ENCODE measurements around the gene BMPER. TPM values are rescaled to one million over a fixed set of nuclear protein-coding genes. Genes with fewer than 3 reads are reported as not detected.

The BMPER gene
- total and polyA plus RNA-seq, 10 of the 15 experiments (the other 5 are each of a cell fraction or from before 2014, with no cell fraction given): 0.02 to 0.08 TPM; not detected in 8

DNA sequence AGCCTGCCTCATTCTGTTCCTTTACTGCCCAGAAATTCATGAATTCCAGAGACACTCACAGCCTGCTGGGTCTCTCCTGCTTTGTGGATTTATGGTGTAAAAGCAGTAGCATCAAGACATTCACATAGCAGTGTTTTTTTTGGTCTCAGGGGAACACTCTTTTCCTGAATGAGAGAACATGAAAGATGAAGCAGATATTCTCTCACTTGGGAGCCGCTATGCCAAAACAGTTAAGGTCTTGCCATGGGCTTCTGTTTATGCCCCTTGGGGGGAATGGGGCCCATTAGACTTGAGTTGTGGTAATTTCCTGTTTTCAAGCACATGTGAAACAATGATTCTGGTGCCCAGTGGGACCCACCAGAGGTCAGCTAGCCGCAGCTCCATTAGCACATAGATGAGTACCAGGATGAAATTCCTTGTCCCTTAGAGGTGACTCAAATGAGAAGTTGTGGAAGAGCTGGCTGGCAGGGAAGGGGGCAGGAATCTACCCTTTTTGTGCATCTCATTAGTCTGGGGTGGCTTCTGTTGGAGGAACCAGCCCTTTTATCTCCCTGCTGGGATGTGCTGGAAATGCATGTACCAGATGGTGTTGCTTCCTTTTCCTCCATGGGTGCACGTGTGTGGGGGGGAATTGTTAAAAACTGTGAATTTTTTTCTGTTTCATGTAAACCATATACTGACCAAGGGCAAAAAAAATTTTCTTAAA is 13.3 kb downstream of the BMPER start (continued):
- TF ChIP-seq, protein P1, sequence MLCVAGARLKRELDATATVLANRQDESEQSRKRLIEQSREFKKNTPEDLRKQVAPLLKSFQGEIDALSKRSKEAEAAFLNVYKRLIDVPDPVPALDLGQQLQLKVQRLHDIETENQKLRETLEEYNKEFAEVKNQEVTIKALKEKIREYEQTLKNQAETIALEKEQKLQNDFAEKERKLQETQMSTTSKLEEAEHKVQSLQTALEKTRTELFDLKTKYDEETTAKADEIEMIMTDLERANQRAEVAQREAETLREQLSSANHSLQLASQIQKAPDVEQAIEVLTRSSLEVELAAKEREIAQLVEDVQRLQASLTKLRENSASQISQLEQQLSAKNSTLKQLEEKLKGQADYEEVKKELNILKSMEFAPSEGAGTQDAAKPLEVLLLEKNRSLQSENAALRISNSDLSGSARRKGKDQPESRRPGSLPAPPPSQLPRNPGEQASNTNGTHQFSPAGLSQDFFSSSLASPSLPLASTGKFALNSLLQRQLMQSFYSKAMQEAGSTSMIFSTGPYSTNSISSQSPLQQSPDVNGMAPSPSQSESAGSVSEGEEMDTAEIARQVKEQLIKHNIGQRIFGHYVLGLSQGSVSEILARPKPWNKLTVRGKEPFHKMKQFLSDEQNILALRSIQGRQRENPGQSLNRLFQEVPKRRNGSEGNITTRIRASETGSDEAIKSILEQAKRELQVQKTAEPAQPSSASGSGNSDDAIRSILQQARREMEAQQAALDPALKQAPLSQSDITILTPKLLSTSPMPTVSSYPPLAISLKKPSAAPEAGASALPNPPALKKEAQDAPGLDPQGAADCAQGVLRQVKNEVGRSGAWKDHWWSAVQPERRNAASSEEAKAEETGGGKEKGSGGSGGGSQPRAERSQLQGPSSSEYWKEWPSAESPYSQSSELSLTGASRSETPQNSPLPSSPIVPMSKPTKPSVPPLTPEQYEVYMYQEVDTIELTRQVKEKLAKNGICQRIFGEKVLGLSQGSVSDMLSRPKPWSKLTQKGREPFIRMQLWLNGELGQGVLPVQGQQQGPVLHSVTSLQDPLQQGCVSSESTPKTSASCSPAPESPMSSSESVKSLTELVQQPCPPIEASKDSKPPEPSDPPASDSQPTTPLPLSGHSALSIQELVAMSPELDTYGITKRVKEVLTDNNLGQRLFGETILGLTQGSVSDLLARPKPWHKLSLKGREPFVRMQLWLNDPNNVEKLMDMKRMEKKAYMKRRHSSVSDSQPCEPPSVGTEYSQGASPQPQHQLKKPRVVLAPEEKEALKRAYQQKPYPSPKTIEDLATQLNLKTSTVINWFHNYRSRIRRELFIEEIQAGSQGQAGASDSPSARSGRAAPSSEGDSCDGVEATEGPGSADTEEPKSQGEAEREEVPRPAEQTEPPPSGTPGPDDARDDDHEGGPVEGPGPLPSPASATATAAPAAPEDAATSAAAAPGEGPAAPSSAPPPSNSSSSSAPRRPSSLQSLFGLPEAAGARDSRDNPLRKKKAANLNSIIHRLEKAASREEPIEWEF (IDR thresholded peaks at IDR 0.05; ENCODE audit: insufficient replicate concordance, low read depth, low read length): no peak
- TF ChIP-seq RB1 (IDR thresholded peaks at IDR 0.05; ENCODE audit: borderline replicate concordance): no peak
- TF ChIP-seq HSF1 (IDR thresholded peaks at IDR 0.05; ENCODE audit: low read depth, low read length): no peak
- no peak for TF ChIP-seq ZNF217 (IDR thresholded peaks at IDR 0.05)
- no peak for TF ChIP-seq JUND (IDR thresholded peaks at IDR 0.05; ENCODE audit: low read depth, low read length)
- TF ChIP-seq, protein P2, sequence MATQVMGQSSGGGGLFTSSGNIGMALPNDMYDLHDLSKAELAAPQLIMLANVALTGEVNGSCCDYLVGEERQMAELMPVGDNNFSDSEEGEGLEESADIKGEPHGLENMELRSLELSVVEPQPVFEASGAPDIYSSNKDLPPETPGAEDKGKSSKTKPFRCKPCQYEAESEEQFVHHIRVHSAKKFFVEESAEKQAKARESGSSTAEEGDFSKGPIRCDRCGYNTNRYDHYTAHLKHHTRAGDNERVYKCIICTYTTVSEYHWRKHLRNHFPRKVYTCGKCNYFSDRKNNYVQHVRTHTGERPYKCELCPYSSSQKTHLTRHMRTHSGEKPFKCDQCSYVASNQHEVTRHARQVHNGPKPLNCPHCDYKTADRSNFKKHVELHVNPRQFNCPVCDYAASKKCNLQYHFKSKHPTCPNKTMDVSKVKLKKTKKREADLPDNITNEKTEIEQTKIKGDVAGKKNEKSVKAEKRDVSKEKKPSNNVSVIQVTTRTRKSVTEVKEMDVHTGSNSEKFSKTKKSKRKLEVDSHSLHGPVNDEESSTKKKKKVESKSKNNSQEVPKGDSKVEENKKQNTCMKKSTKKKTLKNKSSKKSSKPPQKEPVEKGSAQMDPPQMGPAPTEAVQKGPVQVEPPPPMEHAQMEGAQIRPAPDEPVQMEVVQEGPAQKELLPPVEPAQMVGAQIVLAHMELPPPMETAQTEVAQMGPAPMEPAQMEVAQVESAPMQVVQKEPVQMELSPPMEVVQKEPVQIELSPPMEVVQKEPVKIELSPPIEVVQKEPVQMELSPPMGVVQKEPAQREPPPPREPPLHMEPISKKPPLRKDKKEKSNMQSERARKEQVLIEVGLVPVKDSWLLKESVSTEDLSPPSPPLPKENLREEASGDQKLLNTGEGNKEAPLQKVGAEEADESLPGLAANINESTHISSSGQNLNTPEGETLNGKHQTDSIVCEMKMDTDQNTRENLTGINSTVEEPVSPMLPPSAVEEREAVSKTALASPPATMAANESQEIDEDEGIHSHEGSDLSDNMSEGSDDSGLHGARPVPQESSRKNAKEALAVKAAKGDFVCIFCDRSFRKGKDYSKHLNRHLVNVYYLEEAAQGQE (IDR thresholded peaks at IDR 0.05; ENCODE audit: low read depth, low read length): no peak
- no peak for TF ChIP-seq TCF7 (IDR thresholded peaks at IDR 0.05; ENCODE audit: borderline replicate concordance)
- no peak for TF ChIP-seq CBX3 (IDR thresholded peaks at IDR 0.05; ENCODE audit: borderline replicate concordance, low read depth)
